Eye (tissue), 1 donor: Measurements from ENCODE around the gene MYO15B.
A peak's percentile ranks its signal among the peaks of the same experiment; 100 is the strongest.

Experiments
- DNase-seq: peaks from one replicate; pipeline ENCODE4 v3.0.0-alpha.2; 2015

Gene MYO15B

DNA sequence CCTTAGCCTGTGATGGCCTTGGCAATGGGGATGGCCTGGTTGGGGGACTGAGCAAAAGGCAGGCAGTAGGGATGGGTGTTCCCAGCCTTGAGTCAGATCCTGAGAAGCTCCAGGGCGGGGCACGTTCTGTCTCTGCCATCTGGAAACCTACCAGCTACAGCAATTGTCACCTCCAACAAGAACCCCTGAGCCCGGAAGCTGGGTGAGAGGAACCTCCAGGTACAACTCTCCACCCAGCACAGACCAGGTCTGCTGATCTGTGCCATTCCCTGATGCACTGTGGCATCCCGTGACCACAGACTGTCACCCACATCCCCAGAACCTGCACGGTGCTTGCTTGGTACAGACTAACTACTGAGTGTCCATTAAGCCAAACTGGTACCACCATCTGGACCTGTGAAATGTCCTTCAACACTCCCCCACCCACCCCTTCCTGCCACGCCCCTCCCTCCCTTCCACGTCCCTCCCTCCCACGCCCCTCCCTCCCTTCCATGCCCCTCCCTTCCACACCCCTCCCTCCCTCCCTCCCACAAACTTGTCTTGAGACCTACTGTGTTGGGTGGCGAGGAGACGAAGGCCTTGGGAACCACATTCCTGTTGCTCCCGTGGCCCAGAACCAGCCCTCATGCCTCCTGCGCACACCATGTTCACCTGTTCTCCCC, 16.6 kb downstream of the MYO15B start:
- no peak for DNase-seq

GRCh38 chr17:75605790-75606189, 18.2 kb downstream of the MYO15B start:
- no peak for DNase-seq

DNA sequence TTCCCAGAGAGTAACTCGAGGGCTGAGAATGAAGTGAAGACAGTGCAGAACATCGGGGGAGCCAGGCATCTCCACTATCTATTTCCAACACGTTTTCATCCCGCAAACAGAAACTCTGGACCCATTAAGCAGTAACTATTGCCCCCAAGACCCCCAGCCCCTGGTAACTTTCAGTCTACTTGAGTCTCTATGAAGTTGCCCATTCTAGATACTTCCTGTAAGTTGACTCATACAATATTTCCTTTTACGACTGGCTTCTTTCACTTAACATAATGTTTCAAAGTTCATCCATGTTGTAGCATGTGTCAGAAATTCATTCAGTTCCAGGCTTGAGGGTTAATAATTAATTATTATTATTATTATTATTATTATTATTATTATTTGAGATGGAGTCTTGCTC, 19.5 kb downstream of the MYO15B start:
- DNase-seq: no peak

GRCh38 chr17:75610103-75610984, 22.7 kb downstream of the MYO15B start:
- DNase-seq: no peak

DNA sequence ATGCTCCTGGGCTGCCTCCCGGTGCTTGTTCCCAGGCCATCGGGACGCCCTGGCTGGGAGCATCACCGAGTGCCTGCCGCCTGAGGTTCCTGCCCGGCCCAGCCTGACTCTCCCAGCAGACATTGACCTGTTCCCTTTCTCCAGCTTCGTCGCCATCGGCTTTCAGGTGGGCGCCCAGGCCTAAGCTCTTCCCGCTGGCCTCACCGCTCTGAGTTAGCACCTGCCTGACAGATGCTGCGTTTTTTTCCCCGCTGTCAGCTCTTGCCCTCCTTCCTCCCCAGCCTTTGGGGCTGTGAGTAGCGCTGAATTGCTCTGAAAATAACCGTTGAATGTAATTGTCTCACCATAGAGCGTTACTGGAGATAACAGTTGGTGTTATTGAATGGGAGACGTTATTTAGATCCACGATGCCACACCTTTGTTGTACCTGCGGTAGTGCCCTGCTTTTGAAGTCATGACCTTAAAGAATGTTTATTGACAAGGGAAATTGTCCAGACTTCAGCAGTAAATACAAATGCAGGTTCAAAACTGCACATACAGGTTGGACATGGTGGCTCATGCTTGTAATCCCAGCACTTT, 24.3 kb downstream of the MYO15B start:
- no peak for DNase-seq

DNA sequence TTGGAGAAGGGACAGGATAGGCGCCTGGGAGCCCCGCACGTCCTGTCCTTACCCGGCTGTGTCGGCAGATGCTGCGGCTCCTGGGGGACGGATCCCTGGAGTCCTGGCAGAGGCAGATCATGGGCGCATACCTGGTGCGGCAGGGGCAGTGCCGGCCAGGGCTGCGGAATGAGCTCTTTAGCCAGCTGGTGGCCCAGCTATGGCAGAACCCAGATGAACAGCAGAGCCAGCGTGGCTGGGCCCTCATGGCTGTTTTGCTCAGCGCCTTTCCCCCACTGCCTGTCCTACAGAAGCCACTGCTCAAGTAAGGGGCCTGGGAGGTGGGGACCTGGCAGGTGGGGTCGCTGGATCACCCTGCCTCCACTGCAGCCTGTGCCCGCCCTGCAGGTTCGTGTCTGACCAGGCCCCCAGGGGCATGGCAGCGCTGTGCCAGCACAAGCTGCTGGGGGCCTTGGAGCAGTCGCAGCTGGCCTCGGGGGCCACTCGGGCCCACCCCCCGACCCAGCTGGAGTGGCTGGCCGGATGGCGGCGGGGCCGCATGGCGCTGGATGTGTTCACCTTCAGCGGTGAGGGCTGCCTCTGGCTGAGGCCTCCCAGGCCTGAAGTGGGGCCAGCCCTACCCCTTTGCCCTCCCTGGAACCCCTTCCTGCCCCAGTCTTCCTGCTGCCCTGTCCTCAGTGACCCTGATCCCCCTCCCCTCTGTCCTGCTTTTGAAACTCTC, 25.5 kb downstream of the MYO15B start:
- DNase-seq: no peak

GRCh38 chr17:75614006-75614405, 26.4 kb downstream of the MYO15B start:
- no peak for DNase-seq

- no peak for DNase-seq
Observed at GRCh38 chr17:75614556-75615270, 27.1 kb downstream of the MYO15B start.

GRCh38 chr17:75615301-75615700, 27.7 kb downstream of the MYO15B start:
- no peak for DNase-seq

DNA sequence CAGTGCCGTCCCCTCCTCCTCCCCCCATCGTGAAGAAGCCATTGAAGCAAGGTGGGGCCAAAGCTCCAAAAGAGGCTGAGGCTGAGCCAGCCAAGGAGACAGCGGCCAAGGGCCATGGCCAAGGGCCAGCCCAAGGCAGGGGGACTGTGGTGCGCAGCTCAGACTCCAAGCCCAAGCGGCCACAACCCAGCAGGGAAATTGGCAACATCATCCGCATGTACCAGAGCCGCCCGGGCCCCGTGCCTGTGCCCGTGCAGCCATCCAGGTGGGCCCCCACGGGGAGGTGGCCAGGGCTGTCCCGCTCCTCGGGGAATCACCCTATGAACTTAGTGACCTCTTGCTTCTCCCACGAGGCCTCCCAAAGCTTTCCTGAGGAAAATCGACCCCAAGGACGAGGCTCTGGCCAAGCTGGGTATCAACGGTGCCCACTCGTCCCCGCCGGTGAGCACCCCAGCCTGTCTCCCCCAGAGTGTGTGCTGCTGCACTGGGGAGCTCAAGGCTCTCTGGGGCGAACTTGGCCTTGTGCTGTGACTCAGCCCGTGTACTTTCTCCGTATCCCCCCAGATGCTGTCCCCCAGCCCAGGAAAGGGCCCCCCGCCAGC, 29.0 kb downstream of the MYO15B start:
- no peak for DNase-seq

GRCh38 chr17:75617218-75617617, 29.6 kb downstream of the MYO15B start:
- DNase-seq: no peak

DNA sequence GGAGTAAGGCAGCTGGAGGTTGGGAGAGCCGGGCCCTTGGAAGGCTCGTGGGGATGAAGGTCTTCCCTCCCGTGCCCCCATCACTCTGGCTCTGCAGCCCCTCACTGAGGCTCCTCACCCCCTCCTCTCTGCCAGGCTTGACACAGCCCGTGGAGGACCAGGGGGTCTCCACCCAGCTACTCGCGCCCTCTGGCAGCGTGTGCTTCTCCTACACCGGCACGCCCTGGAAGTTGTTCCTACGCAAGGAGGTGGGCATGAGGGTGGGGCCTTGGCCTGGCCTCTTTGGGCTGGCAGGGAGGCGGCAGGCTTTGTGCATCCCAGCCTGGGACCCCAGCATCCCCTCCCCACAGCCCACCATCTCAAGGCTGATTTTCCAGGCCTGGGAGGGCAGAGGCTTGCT, 30.1 kb downstream of the MYO15B start:
- no peak for DNase-seq

DNA sequence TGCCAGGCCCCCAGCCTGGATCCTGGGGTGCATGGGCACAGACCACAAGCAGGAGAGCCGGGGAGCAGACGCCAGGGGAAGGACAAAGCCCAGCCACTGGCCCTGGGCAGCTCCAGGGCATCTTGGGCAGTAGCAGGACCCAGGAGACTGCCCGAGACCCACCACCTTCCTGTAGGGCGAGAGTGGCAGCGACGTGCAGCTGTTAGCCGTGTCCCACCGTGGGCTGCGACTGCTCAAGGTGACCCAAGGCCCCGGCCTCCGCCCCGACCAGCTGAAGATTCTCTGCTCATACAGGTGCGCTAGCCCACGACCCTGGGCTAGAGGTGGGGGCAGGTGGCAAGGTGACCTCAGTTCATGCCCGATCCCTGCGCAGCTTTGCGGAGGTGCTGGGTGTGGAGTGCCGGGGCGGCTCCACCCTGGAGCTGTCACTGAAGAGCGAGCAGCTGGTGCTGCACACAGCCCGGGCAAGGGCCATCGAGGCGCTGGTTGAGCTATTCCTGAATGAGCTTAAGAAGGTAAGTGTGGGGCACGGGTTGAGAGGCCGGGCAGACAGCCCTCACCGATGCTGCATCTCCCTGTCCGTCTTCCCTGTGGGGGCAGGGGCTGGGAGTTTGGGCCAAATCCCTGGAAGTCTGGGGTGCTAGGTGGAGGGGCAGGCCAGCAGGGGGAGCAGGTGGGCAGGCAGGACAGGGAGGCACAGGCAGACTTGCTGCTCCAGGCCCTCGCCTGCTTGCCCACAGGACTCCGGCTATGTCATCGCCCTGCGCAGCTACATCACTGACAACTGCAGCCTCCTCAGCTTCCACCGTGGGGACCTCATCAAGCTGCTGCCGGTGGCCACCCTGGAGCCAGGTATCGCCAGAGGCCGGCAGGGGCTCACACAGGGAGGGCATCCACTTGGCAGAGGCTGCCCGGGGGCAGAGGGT, 32.2 kb downstream of the MYO15B start:
- peak; percentile 38 for DNase-seq

DNA sequence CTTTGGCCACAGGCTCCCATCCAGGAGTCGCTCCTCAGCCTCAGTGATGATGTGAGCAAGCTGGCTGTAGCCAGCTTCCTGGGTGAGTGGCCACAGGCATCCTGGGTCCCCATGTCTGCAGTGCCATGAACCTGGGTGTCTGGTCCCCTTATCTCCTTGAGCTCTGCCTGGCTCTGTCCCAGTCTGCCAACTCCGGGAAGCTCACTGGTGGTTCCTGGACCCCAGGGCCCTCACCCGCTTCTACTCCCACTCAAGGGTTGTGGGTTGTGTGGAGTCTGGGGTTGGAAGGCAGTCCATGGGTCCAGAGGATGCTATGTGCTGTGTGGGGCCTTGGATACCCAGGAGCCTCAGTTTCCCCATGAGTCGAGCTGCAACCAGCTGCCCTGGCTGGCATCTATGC, 33.9 kb downstream of the MYO15B start:
- DNase-seq: no peak

- no peak for DNase-seq
Observed at GRCh38 chr17:75622076-75622475, 34.5 kb downstream of the MYO15B start.

DNA sequence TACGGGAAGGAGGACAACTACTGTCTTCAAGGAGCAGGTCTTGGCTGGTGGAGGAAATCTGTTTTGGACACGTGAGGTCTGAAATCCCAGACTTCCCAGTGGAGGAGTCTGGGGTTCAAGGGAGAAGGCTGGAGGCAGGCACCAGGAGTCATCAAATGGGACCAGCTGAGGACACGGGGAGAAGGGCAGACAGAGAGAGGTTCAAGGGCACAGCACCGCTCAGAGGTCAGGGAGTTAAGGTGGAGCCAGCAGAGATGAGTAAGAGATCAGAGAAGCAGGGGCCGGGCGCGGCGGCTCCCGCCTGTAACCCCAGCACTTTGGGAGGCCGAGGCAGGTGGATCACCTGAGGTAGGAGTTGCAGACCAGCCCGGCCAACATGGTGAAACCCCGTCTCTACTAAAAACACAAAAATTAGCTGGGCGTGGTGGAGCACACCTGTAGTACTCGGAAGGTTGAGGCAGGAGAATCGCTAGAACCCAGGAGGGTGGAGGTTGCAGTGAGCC, 35.2 kb downstream of the MYO15B start:
- no peak for DNase-seq

DNA sequence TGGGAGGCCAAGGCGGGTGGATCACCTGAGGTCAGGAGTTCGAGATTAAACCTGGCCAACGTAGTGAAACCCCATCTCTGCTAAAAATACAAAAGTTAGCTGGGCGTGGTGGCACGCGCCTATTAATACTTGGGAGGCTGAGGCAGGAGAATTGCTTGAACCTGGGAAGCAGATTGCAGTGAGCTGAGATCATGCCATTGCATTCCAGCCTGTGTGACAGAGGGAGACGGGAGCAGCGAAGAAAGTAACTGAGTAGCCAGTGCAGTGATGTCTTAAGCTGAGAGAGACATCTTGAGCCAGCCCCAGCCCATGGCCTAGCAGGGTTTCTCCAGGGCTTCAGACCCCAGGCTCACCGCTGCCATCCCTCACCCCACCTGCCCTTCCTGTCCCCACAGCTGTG, 35.8 kb downstream of the MYO15B start:
- no peak for DNase-seq

GRCh38 chr17:75624021-75624420, 36.4 kb downstream of the MYO15B start:
- no peak for DNase-seq

- DNase-seq: no peak
Observed at GRCh38 chr17:75624714-75625345, 37.2 kb downstream of the MYO15B start.

DNA sequence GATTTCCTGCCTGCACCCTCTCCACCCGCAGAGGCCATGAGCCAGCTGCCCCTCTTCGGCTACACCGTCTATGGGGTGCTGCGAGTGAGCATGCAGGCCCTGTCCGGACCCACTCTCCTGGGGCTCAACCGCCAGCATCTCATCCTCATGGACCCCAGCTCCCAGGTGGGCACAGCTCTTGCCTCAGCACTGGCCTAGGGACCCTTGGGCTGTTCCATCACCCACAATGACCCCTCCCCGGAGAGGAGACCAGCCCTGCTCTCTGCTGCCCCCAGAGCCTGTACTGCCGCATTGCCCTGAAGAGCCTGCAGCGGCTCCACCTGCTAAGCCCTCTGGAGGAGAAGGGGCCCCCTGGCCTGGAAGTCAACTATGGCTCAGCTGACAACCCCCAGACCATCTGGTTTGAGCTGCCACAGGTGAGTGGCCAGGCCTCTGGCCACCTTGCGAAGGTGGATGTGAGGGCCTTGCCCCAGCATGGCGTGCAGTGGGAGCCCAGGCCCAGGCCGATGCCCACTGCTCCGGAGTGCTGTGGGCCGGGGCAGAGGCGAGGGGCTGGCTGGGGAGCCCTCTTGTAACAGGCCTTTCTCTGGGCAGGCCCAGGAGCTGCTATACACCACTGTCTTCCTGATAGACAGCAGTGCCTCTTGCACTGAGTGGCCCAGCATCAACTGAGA, 38.4 kb downstream of the MYO15B start:
- peak; percentile 66 for DNase-seq
